Non-pigmented ciliary epithelial cell (primary cell): Measurements from ENCODE around the gene GSG1L.
A peak's percentile ranks its signal among the peaks of the same experiment; 100 is the strongest.
"Not testable (repeated sequence)": the region's sequence is repeated elsewhere in the genome, so short reads cannot be mapped to it uniquely, and the experiment has no call there.

ENCODE experiments used
- DNase-seq: peaks from one replicate; pipeline ENCODE4 v3.0.0-alpha.2; 2010; ENCODE audit warnings: low read depth

GSG1L gene

DNA sequence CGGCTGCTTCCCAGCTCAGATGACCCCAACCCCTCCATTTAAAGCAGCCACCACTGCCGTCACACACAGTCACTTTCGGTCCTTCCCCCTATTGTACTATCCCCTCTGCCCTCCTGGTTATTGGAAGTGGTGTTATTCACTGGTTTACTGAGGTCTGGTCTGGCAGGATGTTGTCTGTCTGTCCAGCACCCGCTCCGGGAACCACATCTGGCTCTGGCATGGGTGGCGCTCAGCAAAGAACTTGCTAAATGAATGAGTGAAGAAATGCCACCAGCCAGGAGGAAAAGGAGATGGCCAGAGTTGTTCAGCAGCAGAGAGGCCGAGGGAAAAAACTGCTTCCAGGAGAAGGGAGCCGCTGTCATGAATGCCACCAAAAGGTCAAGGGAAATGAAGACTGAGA, 161.6 kb downstream of the GSG1L start:
- DNase-seq, result no peak

DNA sequence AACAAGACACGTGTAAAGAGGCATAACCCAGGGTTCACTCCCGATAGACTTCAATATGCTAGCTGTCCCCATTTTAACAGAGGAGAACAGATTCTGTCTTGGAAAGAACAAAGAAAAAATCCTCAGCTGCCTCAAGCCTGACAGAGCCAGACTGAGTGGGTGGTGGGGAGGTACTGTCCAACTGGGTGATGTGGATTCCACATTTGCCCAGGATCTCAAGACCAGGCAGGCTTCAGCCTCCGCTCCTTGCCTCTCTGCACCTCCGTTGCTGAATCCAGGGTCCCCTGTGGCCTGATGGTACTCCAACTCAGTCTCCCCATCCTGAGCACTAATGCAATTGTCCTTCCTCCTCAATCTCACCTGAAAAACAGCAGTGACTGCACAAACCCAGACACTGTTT, 163.8 kb downstream of the GSG1L start:
- no peak for DNase-seq

DNA sequence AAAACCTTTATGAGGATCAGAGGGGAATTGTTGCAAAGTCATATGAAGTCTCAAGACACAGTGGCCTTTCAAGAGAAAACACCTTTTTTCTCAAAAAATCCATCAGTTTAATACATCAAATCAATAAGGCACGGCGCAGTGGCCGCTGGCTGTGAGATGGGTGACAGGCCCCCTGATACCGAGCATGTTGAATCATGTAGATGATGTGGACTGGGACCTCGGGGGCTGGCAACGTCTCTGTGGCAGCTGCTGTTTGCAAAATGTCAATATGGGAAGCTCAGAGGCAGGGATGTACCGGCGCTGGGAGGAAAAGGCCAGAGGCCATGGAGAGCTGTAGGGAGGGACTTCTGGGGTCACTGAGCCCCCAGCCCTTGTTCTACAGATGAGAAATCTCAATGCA, 169.1 kb downstream of the GSG1L start:
- DNase-seq, result no peak

DNA sequence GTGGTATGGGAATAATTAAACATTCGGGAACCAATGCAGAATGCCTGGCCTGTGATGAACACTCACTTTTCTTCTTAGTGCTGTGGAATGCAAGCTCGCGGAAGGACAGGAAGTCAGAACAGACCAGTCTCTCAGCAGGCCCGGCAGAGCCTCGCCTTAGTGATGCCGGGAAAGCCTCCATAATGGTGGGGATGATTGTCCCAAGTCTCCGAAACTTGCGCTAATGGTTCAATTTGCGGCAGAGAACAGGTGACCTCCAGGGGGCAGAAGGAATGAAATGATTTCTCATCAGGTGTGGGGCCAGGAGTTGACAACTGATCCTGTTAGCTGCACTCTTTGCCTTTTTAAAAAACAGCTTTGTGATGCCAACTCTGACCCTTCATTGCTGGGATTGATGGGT, 170.6 kb downstream of the GSG1L start:
- DNase-seq, result no peak

DNA sequence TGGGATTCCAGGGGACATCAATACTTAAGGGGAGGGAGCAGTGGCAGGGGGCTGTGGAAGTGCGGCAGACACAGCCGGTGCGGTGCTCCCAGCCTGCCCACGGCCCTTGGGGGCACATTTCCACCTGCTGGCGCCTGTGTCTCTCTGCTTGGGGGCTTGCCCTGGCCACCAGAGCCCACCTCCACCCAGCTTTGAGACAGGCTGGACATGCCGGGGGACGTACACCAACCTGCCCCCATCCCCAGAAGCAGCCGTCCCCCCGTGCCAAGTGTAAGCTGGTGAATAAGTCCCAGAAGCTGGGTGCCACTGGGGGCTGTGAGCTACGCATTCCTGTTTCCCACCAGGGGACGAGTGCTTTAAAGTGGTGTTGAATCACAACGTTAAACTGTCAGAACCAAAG, 172.6 kb downstream of the GSG1L start:
- DNase-seq, result no peak

DNA sequence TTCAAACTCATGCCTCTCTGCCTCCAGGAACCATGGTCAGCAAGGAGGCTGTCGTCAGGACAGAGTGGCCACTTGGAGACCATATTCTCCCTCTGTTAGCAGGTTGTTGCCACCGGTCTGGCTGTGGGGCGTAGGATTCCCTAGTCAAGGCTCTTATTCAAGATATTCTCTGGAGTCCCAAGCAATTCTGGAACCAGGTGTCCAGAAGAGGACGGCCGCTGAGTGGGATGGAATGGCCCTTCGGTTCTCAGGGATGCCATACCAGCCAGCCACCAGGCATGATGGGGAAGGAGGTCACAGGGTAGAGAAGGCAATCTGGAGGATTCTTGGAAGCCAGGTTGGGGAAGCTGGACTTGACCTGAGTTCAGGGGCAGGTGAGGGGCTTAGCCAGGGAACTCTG, 173.5 kb downstream of the GSG1L start:
- no peak for DNase-seq

DNA sequence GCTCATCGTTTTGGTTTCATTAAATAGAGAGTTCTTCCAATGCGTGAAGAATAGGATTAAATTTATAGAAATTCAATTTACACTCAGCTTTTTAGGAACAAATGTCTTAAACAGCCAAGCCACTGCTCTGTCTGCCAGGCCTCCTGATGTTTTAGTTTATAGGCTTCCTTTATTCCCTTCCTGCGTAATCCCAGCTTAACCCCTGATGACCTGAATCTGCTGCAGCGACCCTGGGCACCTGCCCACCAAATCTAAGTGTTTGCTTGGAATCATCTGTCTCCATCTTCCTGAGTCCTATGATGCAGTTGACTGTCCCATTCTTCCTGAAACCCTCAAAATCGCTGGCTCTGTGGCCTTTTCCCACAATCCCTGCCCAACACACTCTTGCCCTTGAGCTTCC, 179.9 kb downstream of the GSG1L start:
- DNase-seq, result no peak

DNA sequence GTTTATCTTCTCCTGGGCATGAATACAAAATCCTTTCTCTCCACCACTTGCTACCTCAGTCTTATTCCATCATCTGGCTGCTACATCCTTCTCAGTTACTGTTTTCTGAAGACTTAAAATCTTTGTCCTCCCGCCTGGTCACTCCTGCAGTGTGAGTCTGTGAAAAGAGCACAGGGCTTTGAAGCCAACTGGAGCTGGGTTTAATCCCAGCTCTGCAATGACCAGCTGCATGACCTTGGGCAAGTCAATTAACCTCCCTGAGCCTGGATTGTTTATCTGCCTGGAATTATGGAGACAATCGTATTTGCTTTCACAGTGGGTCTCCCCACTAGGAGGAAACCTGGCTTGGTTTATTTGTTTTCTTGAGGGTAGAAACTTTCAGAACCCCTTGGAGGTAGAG, 183.2 kb downstream of the GSG1L start:
- DNase-seq, result no peak

DNA sequence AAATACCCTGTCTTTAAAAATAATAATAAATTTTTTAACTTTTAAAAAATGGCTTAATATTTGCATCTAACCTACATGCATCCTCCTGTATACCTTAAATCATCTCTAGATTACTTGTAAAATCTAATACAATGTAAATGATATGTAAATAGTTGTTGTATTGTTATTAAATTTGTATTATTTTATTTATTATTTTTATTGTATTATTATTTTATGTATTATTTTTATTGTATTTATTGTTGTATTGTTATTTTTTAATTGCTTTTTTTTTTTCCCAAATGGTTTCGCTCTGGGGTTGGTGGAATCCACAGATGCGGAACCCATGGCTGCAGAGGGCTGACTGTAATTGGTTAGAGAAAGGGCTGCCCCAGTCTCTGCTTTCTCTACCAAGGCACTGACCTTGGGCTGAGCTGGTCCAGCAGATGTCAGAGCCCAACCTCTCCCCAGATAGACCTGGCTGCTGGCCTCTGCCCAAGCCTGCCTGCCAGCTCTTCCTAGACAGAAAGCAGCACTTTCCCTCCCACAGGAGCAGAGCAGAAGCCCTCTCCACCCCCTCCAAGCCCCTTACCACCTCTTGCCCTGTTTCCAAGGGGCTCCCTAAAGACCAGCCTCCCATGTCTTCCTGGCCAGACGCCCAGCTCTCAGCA, 183.8 kb downstream of the GSG1L start:
- DNase-seq, result no peak

DNA sequence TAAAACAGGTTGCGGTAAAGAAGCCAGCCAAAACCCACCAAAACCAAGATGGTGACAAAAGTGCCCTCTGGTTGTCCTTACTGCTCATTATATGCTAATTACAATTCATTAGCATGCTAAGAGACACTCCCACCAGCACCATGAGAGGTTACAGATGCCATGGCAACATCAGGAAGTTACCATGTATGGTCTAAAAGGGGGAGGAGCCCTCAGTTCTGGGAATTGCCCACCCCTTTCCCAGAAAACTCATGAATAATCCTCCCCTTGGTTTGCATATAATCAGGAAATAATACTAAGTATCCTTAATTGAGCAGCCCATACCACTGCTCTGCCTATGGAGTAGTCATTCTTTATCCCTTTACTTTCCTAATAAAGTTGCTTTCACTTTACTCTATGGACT, 190.9 kb downstream of the GSG1L start:
- DNase-seq, result not testable (repeated sequence)

DNA sequence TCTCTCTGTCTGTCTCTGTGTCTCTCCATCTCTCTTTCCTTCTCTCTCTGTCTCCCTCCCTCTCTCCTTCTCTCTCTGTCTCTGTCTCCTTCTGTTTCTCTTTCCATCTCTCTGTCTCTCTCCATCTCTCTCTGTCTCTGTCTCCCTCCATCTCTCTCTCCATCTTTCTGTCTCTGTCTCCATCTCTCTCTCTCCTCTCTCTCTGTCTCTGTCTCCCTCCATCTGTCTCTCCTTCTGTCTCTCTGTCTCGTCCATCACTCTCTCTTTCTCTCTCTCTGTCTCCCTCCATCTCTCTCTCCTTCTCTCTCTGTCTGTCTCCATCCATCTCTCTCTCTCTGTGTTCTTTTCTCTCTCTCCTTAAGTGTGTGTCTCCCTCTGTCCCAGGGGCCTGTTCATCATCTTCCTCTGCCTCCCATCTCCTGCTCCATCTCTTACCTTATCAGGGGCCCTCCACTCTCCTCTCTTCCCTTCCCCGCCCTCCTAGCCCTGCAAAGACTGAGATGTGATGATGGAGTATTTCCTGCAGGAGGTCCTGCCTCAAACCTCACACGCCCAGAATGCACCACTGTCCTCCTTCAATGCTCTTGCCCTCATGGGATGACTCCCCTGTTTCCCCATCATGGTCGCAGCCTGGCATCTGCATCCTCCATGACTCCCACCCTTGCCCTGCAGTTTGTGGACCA, 193.3 kb downstream of the GSG1L start:
- no peak for DNase-seq

DNA sequence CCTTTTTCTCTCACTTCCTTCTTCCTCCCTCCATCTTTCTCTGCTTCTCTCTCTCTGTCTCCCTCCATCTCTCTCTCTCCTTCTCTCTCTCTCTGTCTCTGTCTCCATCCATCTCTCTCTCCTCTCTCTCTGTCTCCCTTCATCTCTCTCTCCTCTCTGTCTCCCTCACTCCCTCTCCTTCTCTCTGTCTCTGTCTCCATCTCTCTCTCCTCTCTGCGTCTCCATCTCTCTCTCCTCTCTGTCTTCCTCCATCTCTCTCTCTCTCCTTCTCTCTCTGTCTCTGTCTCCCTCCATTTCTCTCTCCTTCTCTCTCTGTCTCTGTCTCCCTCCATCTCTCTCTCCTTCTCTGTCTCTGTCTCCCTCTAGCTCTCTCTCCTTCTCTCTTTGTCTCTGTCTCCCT, 194.1 kb downstream of the GSG1L start:
- no peak for DNase-seq

DNA sequence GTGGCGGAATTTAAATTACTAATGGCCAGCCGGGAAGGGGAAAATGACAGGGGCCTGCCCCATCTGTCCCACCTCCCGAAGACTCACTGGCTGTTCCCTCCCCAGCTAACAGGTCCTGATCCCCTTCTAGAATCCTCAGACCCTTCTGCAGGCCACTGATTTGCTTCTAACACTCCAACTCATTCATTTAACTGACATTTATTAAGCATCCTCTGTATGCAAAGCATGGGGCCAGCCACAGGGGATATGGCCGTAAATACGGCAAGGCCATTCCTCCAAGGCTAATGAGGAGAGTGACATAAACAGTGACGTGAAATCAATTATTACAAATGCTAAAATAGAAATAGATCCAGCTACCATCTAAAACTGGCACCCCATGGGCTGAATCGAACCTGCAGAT, 195.3 kb downstream of the GSG1L start:
- DNase-seq, result no peak

DNA sequence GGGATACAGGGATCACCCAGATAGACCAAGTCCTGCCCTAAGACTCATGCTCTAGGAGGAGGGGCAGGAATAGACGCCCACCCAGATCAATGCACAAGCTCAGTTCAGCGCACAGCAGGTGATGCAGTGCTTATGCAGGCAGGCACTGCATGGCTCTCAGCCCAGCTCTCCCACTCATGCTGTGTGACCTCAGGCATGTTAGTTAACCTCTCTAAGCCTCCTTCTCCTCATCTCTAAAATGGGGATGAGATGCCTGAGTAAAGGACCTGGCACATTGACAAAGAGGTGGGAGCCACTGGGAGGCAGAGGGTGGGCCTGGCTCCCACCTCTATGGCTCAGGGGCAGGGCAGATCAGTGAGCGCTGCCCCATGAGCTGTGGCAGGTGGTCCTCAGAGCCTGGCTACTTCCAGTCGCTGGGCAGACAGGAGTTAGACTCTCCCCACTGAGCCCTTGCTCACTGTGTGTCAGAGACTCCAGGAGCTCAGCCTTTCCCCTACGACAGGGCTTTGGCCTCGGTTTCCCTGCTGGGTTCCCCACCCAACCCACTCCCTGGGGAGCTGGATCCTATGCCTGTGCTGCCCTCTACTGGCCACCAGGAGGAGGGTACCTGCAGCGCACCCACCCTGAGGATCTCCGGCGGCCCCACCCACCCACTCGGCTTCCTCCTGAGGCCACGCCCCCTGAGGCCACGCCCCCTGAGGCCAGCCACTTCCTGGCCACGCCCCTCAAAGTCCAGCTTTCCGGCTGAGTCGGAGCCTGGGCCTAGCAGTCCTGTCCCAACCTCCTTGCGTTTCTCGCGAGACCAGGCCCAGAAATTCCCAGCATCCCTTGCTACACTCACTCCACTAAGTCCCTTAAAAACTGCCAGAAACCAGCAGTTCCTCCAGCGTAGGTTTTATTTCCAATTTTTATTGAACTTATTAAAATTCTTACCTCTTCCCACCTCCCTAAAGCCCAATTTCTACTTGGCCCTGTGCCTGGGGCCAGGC, 196.1 kb downstream of the GSG1L start:
- DNase-seq, result peak; percentile 28

DNA sequence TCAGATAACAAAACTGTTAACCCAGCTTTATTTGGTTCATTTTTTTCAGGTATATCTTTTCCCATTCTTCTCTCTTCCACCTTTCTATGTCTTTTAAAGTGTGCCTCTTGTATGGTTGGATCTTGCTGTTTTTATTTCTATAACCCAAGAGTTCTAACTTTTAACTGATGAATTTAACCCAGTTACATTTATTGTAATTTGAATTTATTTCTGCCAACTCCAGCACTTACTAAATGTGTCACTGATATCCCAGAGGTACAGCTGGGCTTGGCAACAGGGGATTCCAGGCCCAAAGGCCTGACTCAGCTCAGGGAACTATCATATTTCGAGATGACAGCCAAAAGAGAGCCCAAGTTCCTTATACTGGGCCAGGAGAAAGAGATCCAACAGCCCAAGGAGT, 200.1 kb downstream of the GSG1L start:
- no peak for DNase-seq

DNA sequence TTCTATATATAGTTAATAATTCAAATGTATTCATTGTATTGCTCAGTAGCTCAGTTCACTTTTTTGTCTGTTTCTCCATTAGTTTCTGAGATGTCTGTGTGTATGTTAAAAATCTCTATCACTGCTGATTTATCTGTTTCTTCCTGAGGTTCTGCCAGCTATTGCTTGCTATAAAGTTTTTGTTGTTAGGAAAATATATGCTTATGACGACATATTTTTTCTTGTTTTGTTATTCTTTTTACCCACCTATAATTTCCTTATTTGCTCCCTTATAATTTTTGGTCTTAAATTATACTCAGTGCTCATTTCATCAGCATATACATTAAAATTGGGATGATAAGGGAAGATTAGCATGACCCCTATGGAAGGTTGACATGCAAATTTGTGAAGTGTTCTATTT, 200.6 kb downstream of the GSG1L start:
- no peak for DNase-seq

DNA sequence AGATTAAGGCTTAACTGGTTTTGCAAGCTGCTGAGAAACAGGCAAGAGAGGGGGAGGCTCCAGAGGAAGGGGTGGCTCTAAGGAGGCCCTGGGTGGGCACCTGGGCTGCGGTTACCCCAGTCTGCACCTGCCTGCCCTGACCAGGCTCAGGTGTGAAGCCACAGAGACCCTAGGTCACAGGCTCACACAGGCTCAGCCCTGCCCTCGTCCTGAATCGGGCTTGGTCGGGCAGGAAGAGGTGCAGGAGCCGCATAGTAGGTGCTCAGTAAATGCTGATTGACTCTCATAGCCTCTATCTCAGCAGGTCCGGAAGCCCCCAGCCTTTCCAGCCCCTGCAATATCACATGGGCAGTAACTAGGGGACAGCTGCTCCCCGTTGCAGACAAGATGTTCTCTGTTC, 203.4 kb downstream of the GSG1L start:
- no peak for DNase-seq

DNA sequence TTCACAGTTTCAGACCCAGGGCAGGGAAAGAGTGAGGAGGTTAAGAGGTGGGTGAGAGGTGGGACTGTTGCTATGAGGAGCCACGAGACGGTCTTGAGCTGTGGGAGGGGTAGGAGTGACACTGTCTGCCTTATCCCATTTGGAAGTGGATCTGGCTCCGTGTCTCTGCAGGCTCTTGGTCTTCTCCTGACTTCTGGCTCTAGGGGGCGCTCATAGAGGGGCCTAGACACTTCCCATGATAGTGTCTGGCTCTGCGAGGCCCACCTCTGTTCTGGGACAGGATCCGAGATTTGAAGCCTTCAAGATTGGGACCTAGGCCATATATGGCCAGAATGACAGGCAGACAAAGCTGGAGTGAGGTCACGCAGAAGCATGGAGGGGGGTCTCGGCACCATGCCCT, 204.5 kb downstream of the GSG1L start:
- DNase-seq, result no peak

DNA sequence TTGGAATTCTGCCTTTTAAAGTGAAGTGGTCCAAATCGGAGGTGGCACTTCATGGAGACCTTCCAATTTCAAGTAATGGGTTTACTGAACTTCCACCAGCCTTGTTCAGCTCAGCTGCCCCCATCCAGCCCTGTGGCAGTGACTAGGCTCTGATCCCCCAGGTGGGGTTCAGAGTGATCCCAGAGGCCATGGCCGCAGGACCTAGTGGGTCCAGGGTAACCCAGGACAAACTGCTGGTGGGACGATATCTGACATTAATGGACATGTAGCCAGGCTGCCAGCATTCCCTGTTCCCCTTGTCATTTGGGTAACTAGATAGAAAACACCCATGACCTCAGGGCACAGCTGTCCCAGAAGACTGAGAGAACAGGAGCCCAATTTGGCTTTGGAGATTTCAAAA, 209.9 kb downstream of the GSG1L start:
- no peak for DNase-seq

DNA sequence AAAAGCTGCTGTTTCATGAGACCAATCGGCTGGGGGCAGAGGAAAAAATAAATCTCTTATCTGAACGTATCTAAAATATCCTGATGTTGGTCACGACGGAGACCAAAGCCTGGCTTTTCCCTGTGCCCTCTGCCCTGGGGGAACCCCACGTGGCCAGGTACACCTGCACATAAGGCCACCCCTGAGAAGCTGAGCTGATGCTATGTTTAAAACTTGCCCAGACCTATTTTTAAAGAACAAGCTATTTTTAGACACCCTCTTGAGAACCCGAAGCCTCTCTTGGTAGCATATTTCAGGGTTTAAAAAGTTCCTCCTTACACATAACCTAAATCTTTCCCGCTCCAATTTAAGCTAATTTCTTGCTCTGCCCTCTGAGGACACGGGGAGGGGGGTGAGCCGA, 210.4 kb downstream of the GSG1L start:
- no peak for DNase-seq

DNA sequence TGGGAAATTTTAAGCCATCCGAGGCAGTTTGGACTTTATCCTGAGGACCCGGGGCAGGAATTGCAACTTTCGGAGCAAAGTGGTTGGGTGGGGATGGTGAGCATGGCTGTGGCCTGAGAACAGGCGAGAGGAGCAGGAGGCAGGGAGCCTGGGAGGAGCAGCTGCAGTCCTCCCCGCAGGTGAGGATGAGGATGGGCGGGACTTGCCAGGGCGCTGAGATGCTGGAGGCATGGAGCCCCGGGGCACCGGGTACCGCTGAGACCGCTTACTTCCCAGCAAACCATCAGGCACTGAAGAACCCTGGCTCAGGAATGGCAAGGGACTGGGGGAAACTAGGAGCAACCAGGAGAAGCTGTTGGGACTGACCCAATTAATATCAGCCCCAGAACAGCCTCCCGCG, 210.8 kb downstream of the GSG1L start:
- DNase-seq, result no peak

DNA sequence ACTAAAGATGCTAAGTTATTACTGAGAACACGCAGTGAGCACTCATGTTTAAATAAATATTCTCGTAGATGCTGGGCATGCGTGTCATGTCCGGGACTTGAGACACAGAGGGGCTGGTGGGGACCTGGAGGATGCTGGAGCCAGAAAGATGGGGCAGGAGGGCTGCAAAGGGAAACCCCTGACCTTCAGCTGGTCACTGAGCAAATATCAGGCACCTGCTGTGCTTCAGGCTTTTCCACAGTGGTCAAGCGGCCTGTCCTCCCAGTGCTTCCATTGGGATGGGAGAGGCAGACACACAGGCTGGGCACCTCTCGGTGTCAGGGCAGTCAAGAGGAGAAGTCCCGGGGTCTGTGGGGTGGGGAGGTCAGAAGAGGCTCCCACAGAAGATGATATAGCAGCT, 211.4 kb downstream of the GSG1L start:
- DNase-seq, result no peak

DNA sequence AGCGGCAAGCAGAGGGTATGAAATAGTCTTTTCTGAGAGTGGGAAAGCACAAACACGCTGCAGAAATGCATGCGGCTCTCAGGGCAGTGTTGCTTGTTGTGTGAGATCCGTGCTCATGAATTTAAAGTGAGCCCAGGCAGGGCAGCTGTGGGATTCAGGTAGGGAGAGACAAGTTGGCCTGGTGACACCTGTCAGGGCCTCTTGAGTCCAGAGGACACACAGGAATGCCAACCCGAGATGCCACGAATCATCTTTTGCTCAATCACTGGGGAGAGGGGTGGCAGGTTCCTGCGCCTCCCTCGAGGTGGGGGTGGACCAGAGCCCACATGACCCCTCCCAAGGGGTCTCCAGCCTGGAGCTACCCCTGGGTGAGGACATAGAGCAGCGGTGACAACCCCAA, 211.9 kb downstream of the GSG1L start:
- no peak for DNase-seq
